Measurements from ENCODE around the gene EXOC6. TPM values are rescaled to one million over a fixed set of nuclear protein-coding genes. Genes with fewer than 3 reads are reported as not detected.

Gene EXOC6
- total RNA-seq, 4 donors from 2014 or later = 9.7 to 760 (median 13.7) TPM

- TF ChIP-seq CTCF (IDR thresholded peaks at IDR 0.05; ENCODE audit: low read depth) = no peak
Measured at GRCh38 chr10:92916433-92916832, 68.1 kb downstream of the EXOC6 start.

- no peak for TF ChIP-seq CTCF (IDR thresholded peaks at IDR 0.05; ENCODE audit: low read depth)
Measured at GRCh38 chr10:92918603-92919002, 70.3 kb downstream of the EXOC6 start.

GRCh38 chr10:92920866-92921265 lies 72.5 kb downstream of the EXOC6 start:
- no peak for TF ChIP-seq CTCF (IDR thresholded peaks at IDR 0.05; ENCODE audit: low read depth)

- TF ChIP-seq CTCF (IDR thresholded peaks at IDR 0.05; ENCODE audit: low read depth) = no peak
Measured at GRCh38 chr10:92923416-92923815, 75.1 kb downstream of the EXOC6 start.

GRCh38 chr10:92929896-92930295 lies 81.6 kb downstream of the EXOC6 start:
- no peak for TF ChIP-seq CTCF (IDR thresholded peaks at IDR 0.05; ENCODE audit: low read depth)

GRCh38 chr10:92931597-92931996 lies 83.3 kb downstream of the EXOC6 start:
- TF ChIP-seq CTCF (IDR thresholded peaks at IDR 0.05; ENCODE audit: low read depth) = no peak

- no peak for TF ChIP-seq CTCF (IDR thresholded peaks at IDR 0.05; ENCODE audit: low read depth)
Measured at GRCh38 chr10:92937876-92938275, 89.6 kb downstream of the EXOC6 start.
